Measurements from ENCODE around the gene MACROD1. TPM values are rescaled to one million over a fixed set of nuclear protein-coding genes. Genes with fewer than 3 reads are reported as not detected.

Gene MACROD1
- total and polyA plus RNA-seq, 2 of the 13 experiments (the other 11 are each of a cell fraction or from before 2014, with no cell fraction given) = 23.1 to 34.5 TPM

DNA sequence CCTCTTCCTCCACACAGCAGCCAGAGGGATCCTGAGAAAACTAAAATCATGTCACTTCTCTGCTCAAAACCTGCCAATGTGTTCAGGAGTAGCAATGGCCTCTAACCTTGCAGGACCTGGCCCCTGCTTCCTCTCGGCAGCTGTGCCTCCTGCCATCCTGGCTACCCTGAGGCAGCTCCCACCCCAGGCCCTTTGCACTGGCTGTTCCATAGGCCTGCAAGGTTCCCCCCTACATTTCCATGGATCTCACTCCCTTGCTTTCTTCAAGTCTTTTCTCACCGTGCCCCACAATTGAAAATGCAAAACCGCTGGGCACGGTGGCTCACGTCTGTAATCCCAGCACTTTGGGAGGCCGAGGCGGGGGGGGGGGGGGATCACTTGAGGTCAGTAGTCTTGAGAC lies 18.0 kb upstream of the MACROD1 start:
- no peak for ATAC-seq
- no peak overlapping the region for H2AFZ ChIP-seq (ENCODE audit: low read length)
- no peaks in the 10 kb centered on the region for H3K36me3 ChIP-seq (replicated peaks in 1 of 2; ENCODE audit: control insufficient read depth in 1 of 2, insufficient read depth in 2 of 2, low read length in 2 of 2)
- no peaks in the 10 kb centered on the region for H3K27me3 ChIP-seq (ENCODE audit: control insufficient read depth in 1 of 2, insufficient read depth in 2 of 2, low read length in 2 of 2)
- peaks cover 44% of the 10 kb centered on the region for H3K4me1 ChIP-seq (ENCODE audit: insufficient read depth, low read length)
- no peak overlapping the region for H3K9ac ChIP-seq (ENCODE audit: insufficient read depth, low read depth, low read length)
- in situ Hi-C loops (cut with HindIII; ENCODE audit: extremely low pct_ligation_motif_present, low pct_unique_long_range_greater_than_20kb) (no loop called here), intact Hi-C loops (cut with micrococcal nuclease; ENCODE audit: unreplicated experiment) (loop anchor here (10.0 kb wide), 1 partner anchor 121 kb away; the partner anchor contains the start of genes CATSPERZ and ESRRA)
- POLR2A ChIA-PET = interaction anchor here (0.6 to 2.5 kb wide), 5 partner anchors 10 to 92 kb away, joined by 3 to 31 read pairs (median 8); partner anchors contain the start of genes FERMT3 and MACROD1
- no TSS peak for BruUV-seq (replicated peaks)
- no peak for FAIRE-seq
- CTCF ChIA-PET (ENCODE audit: low intra/inter-chr PET ratio, low total read pairs) = no interaction called here
- no peak for DNase-seq (ENCODE audit: low spot score)
- H4K20me1 ChIP-seq (ENCODE audit: insufficient read depth, low read length) = peaks cover 7% of the 10 kb centered on the region
- H3K4me3 ChIP-seq (replicated peaks in 1 of 3; ENCODE audit: insufficient read depth in 1 of 3, low read depth in 2 of 3, low read length in 3 of 3) = peak overlapping the region in 1 of 3 experiments; percentile 75; a peak in 2 of 6 replicates
- H3K27ac ChIP-seq (ENCODE audit: extremely low read length, insufficient read depth, low read length) = no peak overlapping the region
- H3K9me3 ChIP-seq (ENCODE audit: low read length) = no peaks in the 10 kb centered on the region
- H3K79me2 ChIP-seq (ENCODE audit: insufficient read depth, low read length) = no peaks in the 10 kb centered on the region
- 80% methylated on average over 7 of the region's 7 CpGs for WGBS (ENCODE audit: low lambda C conversion rate)
- peak overlapping the region; percentile 88 for H3K4me2 ChIP-seq (ENCODE audit: low read depth, low read length)
- no peak for TF ChIP-seq PAF1 (CRISPR knock-in tag; IDR thresholded peaks at IDR 0.05)
- no peak for TF ChIP-seq TAF1 (CRISPR knock-in tag; IDR thresholded peaks at IDR 0.05)
- no peak for TF ChIP-seq MZF1 (CRISPR knock-in tag; IDR thresholded peaks at IDR 0.05; ENCODE audit: borderline replicate concordance)
- TF ChIP-seq ZMYM3 (CRISPR knock-in tag; IDR thresholded peaks at IDR 0.05) = peak; percentile 75
- TF ChIP-seq ZKSCAN1 (IDR thresholded peaks at IDR 0.05; ENCODE audit: low read length) = no peak
- TF ChIP-seq, protein P1, sequence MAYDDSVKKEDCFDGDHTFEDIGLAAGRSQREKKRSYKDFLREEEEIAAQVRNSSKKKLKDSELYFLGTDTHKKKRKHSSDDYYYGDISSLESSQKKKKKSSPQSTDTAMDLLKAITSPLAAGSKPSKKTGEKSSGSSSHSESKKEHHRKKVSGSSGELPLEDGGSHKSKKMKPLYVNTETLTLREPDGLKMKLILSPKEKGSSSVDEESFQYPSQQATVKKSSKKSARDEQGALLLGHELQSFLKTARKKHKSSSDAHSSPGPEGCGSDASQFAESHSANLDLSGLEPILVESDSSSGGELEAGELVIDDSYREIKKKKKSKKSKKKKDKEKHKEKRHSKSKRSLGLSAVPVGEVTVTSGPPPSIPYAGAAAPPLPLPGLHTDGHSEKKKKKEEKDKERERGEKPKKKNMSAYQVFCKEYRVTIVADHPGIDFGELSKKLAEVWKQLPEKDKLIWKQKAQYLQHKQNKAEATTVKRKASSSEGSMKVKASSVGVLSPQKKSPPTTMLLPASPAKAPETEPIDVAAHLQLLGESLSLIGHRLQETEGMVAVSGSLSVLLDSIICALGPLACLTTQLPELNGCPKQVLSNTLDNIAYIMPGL (CRISPR knock-in tag; IDR thresholded peaks at IDR 0.05; ENCODE audit: borderline replicate concordance in 1 of 2, low read depth in 1 of 2) = 0 out of 4 replicates have a peak, but pooled peaks of 1 of the 2 experiments have one; percentile 34
- TF ChIP-seq NR2F1 (CRISPR knock-in tag; IDR thresholded peaks at IDR 0.05) = no peak
- TF ChIP-seq TSC22D2 (CRISPR knock-in tag; IDR thresholded peaks at IDR 0.05; ENCODE audit: borderline replicate concordance) = no peak
- no peak for TF ChIP-seq SMYD3 (CRISPR knock-in tag; IDR thresholded peaks at IDR 0.05)
- TF ChIP-seq ZNF619 (CRISPR knock-in tag; IDR thresholded peaks at IDR 0.05) = no peak
- TF ChIP-seq, protein P2, sequence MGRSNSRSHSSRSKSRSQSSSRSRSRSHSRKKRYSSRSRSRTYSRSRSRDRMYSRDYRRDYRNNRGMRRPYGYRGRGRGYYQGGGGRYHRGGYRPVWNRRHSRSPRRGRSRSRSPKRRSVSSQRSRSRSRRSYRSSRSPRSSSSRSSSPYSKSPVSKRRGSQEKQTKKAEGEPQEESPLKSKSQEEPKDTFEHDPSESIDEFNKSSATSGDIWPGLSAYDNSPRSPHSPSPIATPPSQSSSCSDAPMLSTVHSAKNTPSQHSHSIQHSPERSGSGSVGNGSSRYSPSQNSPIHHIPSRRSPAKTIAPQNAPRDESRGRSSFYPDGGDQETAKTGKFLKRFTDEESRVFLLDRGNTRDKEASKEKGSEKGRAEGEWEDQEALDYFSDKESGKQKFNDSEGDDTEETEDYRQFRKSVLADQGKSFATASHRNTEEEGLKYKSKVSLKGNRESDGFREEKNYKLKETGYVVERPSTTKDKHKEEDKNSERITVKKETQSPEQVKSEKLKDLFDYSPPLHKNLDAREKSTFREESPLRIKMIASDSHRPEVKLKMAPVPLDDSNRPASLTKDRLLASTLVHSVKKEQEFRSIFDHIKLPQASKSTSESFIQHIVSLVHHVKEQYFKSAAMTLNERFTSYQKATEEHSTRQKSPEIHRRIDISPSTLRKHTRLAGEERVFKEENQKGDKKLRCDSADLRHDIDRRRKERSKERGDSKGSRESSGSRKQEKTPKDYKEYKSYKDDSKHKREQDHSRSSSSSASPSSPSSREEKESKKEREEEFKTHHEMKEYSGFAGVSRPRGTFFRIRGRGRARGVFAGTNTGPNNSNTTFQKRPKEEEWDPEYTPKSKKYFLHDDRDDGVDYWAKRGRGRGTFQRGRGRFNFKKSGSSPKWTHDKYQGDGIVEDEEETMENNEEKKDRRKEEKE (IDR thresholded peaks at IDR 0.05) = no peak
- TF ChIP-seq ZNF589 (CRISPR knock-in tag; conservative IDR thresholded peaks at IDR 0.05) = no peak

Measured in HepG2 (cell line).